GM23248 (cell line): ENCODE data around the gene ENTPD3.

Source experiments
- EZH2 ChIP-seq: fragments of 200-600 bp; sonication (generic); IDR thresholded peaks from 2 replicates; pipeline ENCODE4 v1.6.1; 2018; ENCODE audit warnings: antibody characterized with exemption, mild to moderate bottlenecking; ENCODE audit not compliant: insufficient read depth, poor library complexity, severe bottlenecking
- EZH2phosphoT487 ChIP-seq: fragments of 200-600 bp; sonication (generic); IDR thresholded peaks from 2 replicates; pipeline ENCODE4 v1.6.1; 2018; ENCODE audit warnings: antibody characterized with exemption, moderate library complexity, mild to moderate bottlenecking, low read depth; ENCODE audit not compliant: insufficient read depth

GRCh38 chr3:40417845-40418543, 31.0 kb downstream of the ENTPD3 start:
- TF ChIP-seq EZH2 (no peak), EZH2phosphoT487 (no peak)
